K562 (cell line): ENCODE data around the gene MTERF2. TPM values are rescaled to one million over a fixed set of nuclear protein-coding genes. Genes with fewer than 3 reads are reported as not detected.

Experiments
- ATF7 ChIP-seq: fragments of 450-650 bp; IDR thresholded peaks from 2 replicates; pipeline ENCODE4 v1.7.1; 2014; ENCODE audit warnings: mild to moderate bottlenecking, moderate library complexity
- BCOR ChIP-seq: fragments of 450-650 bp; IDR thresholded peaks from 2 replicates; pipeline ENCODE4 v1.6.1; 2016
- CBX3 ChIP-seq, 2 experiments: IDR thresholded peaks; 1 replicate in 1 of 2; 2 replicates in 1 of 2; pipeline ENCODE4 v1.6.1; 2012; ENCODE audit warnings: inconsistent platforms in 2 of 2, low read length in 2 of 2, borderline replicate concordance in 1 of 2, control low read depth in 1 of 2
- CHCHD3 ChIP-seq: fragments of 250-450 bp; sonication (Bioruptor Pico); IDR thresholded peaks from 2 replicates; pipeline ENCODE4 v2.1.2; 2022; ENCODE audit warnings: mild to moderate bottlenecking
- ETV6 ChIP-seq, 3 experiments: fragments of 150-350 bp in 1 of 3; sonication (generic) in 1 of 3; formaldehyde crosslinking in 1 of 3; IDR thresholded peaks; 2 replicates each; pipeline versions ENCODE4 v1.6.1 to v1.8.0; 2014 to 2022; ENCODE audit warnings: borderline replicate concordance in 2 of 3, low read depth in 2 of 3, antibody characterized with exemption in 1 of 3, low read length in 1 of 3, mild to moderate bottlenecking in 1 of 3, missing genetic modification reagents in 1 of 3
- HNRNPLL ChIP-seq: fragments of 200-400 bp; formaldehyde crosslinking; IDR thresholded peaks from 2 replicates; pipeline ENCODE4 v1.6.1; 2017; ENCODE audit warnings: low read length, low read depth, mild to moderate bottlenecking; ENCODE audit not compliant: poor library complexity, severe bottlenecking
- KLF10 ChIP-seq: fragments of 250-450 bp; sonication (Bioruptor Pico); IDR thresholded peaks from 2 replicates; pipeline ENCODE4 v1.6.1; 2021; ENCODE audit warnings: matching md5 sums
- MYNN ChIP-seq, 2 experiments: sonication (generic); formaldehyde crosslinking in 1 of 2; IDR thresholded peaks; 2 replicates each; pipeline versions ENCODE4 v1.5.0 to v1.6.1; 2016 to 2020; ENCODE audit warnings: antibody characterized with exemption in 1 of 2, missing genetic modification reagents in 1 of 2
- SMAD4 ChIP-seq: fragments of 250-450 bp; sonication (Bioruptor Pico); conservative IDR thresholded peaks from 2 replicates; pipeline ENCODE4 v1.8.0; 2021; ENCODE audit warnings: inconsistent platforms, mild to moderate bottlenecking, moderate library complexity
- STAT6 ChIP-seq: sonication (generic); formaldehyde crosslinking; IDR thresholded peaks from 2 replicates; pipeline ENCODE4 v1.8.1; 2023; ENCODE audit warnings: mild to moderate bottlenecking, missing genetic modification reagents
- TCF15 ChIP-seq: fragments of 250-450 bp; sonication (Bioruptor Pico); IDR thresholded peaks from 2 replicates; pipeline ENCODE4 v1.8.0; 2022; ENCODE audit warnings: moderate library complexity, mild to moderate bottlenecking, inconsistent platforms
- polyA plus RNA-seq, 8 experiments: library from polyadenylated mRNA; depleted of rRNA in 4 of 8; stranded (reverse) in 5 of 8; unstranded in 3 of 8; fragments of >200 nt; fragmentation: Nextera tagmentation in 2 of 8; fragmentation: Illumina TruSeq in 1 of 8; extraction: Ambion mirVana in 2 of 8; extraction: Trizol in 1 of 8; gene quantifications; 2 replicates each; pipeline versions ENCODE4 v1.2.1 to v1.2.3, GENCODE V29; 2011 to 2014; ENCODE audit warnings: inconsistent platforms in 1 of 8, missing spikeins in 1 of 8
- total RNA-seq, 7 experiments: library from RNA; depleted of rRNA in 6 of 7; stranded (reverse); fragments of >200 nt in 6 of 7; fragmentation: Illumina TruSeq in 2 of 7; extraction: Trizol in 2 of 7; gene quantifications; 2 replicates each; pipeline versions ENCODE4 v1.2.1 to v1.2.3, GENCODE V29; 2011 to 2021; ENCODE audit warnings: low replicate concordance in 1 of 7
- TF ChIP-seq, protein P1 (sequence below): fragments of 450-650 bp; IDR thresholded peaks from 2 replicates; pipeline ENCODE4 v1.6.1; 2017; ENCODE audit warnings: antibody characterized with exemption
- TF ChIP-seq, protein P2 (sequence below): fragments of 250-450 bp; sonication (Bioruptor Pico); IDR thresholded peaks from 2 replicates; pipeline ENCODE4 v1.9.0; 2021; ENCODE audit warnings: mild to moderate bottlenecking
- TF ChIP-seq, protein P3 (sequence below), 2 experiments: IDR thresholded peaks; 2 replicates each; pipeline ENCODE4 v1.6.1; 2012; ENCODE audit warnings: improper control_type of control experiment in 2 of 2, low read depth in 2 of 2, low read length in 2 of 2, borderline replicate concordance in 1 of 2
- TF ChIP-seq, protein P4 (sequence below), 2 experiments: fragments of 200-800 bp in 1 of 2; sonication (Bioruptor generic) in 1 of 2; sonication (generic) in 1 of 2; formaldehyde crosslinking in 1 of 2; IDR thresholded peaks in 1 of 2; conservative IDR thresholded peaks in 1 of 2; 2 replicates each; pipeline versions ENCODE4 v1.5.0 to v1.6.1; 2016 to 2020; ENCODE audit warnings: missing compliant biosample characterization in 1 of 2, missing genetic modification characterization in 1 of 2, missing genetic modification reagents in 1 of 2

Gene MTERF2
- total and polyA plus RNA-seq, 9 of the 15 experiments (the other 6 are each of a cell fraction or from before 2014, with no cell fraction given): 10.0 to 63.2 (median 33.2) TPM

DNA sequence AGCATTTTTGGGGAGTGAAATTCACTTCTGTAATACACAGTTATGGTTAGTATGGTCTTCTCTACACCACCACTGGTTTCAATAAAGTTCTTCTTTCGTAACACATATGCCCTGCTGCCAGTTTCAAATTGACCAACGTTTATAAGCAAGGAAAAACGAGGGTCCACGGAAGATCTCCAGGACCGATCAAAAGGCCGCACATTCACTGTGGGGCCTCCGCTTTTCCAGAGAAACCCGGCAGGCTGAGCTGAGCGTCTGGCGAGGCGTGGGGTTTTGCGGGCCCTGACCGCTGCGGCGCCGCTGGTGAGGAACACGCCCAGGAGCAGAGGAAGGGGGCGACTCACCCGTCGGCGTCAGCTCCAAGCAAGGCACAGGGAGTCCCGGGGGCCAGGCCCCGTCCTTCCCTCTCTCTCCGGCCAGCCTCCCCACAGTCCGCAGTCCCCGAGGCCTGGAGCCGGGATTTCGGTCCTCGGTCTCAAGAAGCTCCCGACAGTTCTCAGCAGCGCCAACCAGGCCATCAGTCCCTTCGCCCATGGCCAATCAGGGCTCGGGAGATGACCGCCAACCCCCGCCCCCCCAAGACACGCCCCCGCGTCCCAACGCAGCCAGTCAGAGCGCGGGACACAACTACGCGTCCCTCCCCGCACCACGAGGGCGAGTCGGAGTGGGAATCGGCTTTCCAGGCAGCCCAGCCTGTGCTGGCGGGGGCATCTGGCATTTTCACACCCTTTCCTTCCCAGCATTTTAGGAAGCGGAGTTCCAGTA is at the start of gene MTERF2 (continued):
- TF ChIP-seq, protein P1, sequence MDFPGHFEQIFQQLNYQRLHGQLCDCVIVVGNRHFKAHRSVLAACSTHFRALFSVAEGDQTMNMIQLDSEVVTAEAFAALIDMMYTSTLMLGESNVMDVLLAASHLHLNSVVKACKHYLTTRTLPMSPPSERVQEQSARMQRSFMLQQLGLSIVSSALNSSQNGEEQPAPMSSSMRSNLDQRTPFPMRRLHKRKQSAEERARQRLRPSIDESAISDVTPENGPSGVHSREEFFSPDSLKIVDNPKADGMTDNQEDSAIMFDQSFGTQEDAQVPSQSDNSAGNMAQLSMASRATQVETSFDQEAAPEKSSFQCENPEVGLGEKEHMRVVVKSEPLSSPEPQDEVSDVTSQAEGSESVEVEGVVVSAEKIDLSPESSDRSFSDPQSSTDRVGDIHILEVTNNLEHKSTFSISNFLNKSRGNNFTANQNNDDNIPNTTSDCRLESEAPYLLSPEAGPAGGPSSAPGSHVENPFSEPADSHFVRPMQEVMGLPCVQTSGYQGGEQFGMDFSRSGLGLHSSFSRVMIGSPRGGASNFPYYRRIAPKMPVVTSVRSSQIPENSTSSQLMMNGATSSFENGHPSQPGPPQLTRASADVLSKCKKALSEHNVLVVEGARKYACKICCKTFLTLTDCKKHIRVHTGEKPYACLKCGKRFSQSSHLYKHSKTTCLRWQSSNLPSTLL: no peak
- TF ChIP-seq TCF15 (CRISPR knock-in tag) (no peak), ETV6 (IDR thresholded peaks at IDR 0.05; ENCODE audit: borderline replicate concordance in 1 of 2, low read depth in 2 of 2, low read length in 1 of 2) (no peak), ETV6 (CRISPR knock-in tag; IDR thresholded peaks at IDR 0.05; ENCODE audit: borderline replicate concordance) (no peak), KLF10 (CRISPR knock-in tag) (no peak), CHCHD3 (CRISPR knock-in tag) (0 out of 2 replicates have a peak, but pooled peaks have one; percentile 43), BCOR (peak; percentile 19; the same call in 1 of the 2 replicates), MYNN (IDR thresholded peaks at IDR 0.05) (peak; percentile 4; the same call in 1 of the 2 replicates), MYNN (CRISPR knock-in tag; IDR thresholded peaks at IDR 0.05) (no peak), HNRNPLL (peak; percentile 23), STAT6 (peak; percentile 88), CBX3 (IDR thresholded peaks at IDR 0.05; ENCODE audit: borderline replicate concordance in 1 of 2, low read length in 2 of 2) (peak in 1 of 2 experiments; percentile 57; a peak in 1 of 3 replicates), ATF7 (peak; percentile 62), SMAD4 (CRISPR knock-in tag) (peak; percentile 55)
- TF ChIP-seq, protein P2, sequence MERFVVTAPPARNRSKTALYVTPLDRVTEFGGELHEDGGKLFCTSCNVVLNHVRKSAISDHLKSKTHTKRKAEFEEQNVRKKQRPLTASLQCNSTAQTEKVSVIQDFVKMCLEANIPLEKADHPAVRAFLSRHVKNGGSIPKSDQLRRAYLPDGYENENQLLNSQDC (CRISPR knock-in tag): no peak
- TF ChIP-seq, protein P3, sequence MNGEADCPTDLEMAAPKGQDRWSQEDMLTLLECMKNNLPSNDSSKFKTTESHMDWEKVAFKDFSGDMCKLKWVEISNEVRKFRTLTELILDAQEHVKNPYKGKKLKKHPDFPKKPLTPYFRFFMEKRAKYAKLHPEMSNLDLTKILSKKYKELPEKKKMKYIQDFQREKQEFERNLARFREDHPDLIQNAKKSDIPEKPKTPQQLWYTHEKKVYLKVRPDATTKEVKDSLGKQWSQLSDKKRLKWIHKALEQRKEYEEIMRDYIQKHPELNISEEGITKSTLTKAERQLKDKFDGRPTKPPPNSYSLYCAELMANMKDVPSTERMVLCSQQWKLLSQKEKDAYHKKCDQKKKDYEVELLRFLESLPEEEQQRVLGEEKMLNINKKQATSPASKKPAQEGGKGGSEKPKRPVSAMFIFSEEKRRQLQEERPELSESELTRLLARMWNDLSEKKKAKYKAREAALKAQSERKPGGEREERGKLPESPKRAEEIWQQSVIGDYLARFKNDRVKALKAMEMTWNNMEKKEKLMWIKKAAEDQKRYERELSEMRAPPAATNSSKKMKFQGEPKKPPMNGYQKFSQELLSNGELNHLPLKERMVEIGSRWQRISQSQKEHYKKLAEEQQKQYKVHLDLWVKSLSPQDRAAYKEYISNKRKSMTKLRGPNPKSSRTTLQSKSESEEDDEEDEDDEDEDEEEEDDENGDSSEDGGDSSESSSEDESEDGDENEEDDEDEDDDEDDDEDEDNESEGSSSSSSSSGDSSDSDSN (IDR thresholded peaks at IDR 0.05; ENCODE audit: borderline replicate concordance in 1 of 2, low read depth in 2 of 2, low read length in 2 of 2): peak; percentile 20 to 33; a peak in 1 of 4 replicates
- TF ChIP-seq, protein P4, sequence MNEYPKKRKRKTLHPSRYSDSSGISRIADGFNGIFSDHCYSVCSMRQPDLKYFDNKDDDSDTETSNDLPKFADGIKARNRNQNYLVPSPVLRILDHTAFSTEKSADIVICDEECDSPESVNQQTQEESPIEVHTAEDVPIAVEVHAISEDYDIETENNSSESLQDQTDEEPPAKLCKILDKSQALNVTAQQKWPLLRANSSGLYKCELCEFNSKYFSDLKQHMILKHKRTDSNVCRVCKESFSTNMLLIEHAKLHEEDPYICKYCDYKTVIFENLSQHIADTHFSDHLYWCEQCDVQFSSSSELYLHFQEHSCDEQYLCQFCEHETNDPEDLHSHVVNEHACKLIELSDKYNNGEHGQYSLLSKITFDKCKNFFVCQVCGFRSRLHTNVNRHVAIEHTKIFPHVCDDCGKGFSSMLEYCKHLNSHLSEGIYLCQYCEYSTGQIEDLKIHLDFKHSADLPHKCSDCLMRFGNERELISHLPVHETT (CRISPR knock-in tag; conservative IDR thresholded peaks at IDR 0.05 in 1 of 2, IDR thresholded peaks at IDR 0.05 in 1 of 2): peak in 1 of 2 experiments; percentile 44; a peak in 1 of 4 replicates
